ENCODE measurements around the gene FRY. TPM values are rescaled to one million over a fixed set of nuclear protein-coding genes. Genes with fewer than 3 reads are reported as not detected.
"Not testable (repeated sequence)": the region's sequence is repeated elsewhere in the genome, so short reads cannot be mapped to it uniquely, and the experiment has no call there.

Gene FRY
- total RNA-seq, 1 donor from 2014 or later, result 19.9 TPM

- DNase-seq, result no peak
Observed at GRCh38 chr13:32041429-32041828, 9.9 kb downstream of the FRY start.

GRCh38 chr13:32042551-32042950 lies 11.0 kb downstream of the FRY start:
- DNase-seq, result no peak

- DNase-seq, result no peak
Observed at GRCh38 chr13:32044446-32044845, 12.9 kb downstream of the FRY start.

GRCh38 chr13:32045537-32045936 lies 14.0 kb downstream of the FRY start:
- no peak for DNase-seq

- no peak for DNase-seq
Observed at GRCh38 chr13:32045982-32046785, 14.6 kb downstream of the FRY start.

- peak; percentile 23 for DNase-seq
Observed at GRCh38 chr13:32047088-32047487, 15.5 kb downstream of the FRY start.

- DNase-seq, result no peak
Observed at GRCh38 chr13:32047793-32048192, 16.2 kb downstream of the FRY start.

GRCh38 chr13:32048816-32049215 lies 17.2 kb downstream of the FRY start:
- DNase-seq, result no peak

GRCh38 chr13:32051156-32051555 lies 19.6 kb downstream of the FRY start:
- DNase-seq, result no peak

GRCh38 chr13:32056316-32056715 lies 24.7 kb downstream of the FRY start:
- DNase-seq, result no peak

- not testable (repeated sequence) for DNase-seq
Observed at GRCh38 chr13:32057325-32057724, 25.8 kb downstream of the FRY start.

- DNase-seq, result no peak
Observed at GRCh38 chr13:32059511-32059984, 28.0 kb downstream of the FRY start.

GRCh38 chr13:32060401-32060878 lies 28.9 kb downstream of the FRY start:
- DNase-seq, result no peak

- no peak for DNase-seq
Observed at GRCh38 chr13:32063619-32064233, 32.2 kb downstream of the FRY start.

GRCh38 chr13:32067149-32067961 lies 35.8 kb downstream of the FRY start:
- DNase-seq, result no peak

- no peak for DNase-seq
Observed at GRCh38 chr13:32068255-32068654, 36.7 kb downstream of the FRY start.

- no peak for DNase-seq
Observed at GRCh38 chr13:32073180-32073864, 41.7 kb downstream of the FRY start.

GRCh38 chr13:32075170-32075851 lies 43.7 kb downstream of the FRY start:
- no peak for DNase-seq

- no peak for DNase-seq
Observed at GRCh38 chr13:32079587-32079986, 48.0 kb downstream of the FRY start.

- DNase-seq, result no peak
Observed at GRCh38 chr13:32080328-32080744, 48.8 kb downstream of the FRY start.

GRCh38 chr13:32081591-32081990 lies 50.0 kb downstream of the FRY start:
- DNase-seq, result no peak

GRCh38 chr13:32086366-32086765 lies 54.8 kb downstream of the FRY start:
- DNase-seq, result peak; percentile 15
